WI38 (cell line): Measurements from ENCODE around the gene ARHGEF10L.
A peak's percentile ranks its signal among the peaks of the same experiment; 100 is the strongest.

ENCODE experiments used
- H3K4me3 ChIP-seq: 2 replicates; pipeline ENCODE4 v1.5.1; 2011; ENCODE audit warnings: low read depth, mild to moderate bottlenecking, control low read depth, low read length
- TF ChIP-seq, protein P1 (sequence below): IDR thresholded peaks from 2 replicates; pipeline ENCODE4 v1.5.1; 2012; ENCODE audit warnings: low read depth, mild to moderate bottlenecking, control low read depth, low read length

ARHGEF10L gene

GRCh38 chr1:17645068-17645911 lies 105.8 kb downstream of the ARHGEF10L start:
- TF ChIP-seq, protein P1, sequence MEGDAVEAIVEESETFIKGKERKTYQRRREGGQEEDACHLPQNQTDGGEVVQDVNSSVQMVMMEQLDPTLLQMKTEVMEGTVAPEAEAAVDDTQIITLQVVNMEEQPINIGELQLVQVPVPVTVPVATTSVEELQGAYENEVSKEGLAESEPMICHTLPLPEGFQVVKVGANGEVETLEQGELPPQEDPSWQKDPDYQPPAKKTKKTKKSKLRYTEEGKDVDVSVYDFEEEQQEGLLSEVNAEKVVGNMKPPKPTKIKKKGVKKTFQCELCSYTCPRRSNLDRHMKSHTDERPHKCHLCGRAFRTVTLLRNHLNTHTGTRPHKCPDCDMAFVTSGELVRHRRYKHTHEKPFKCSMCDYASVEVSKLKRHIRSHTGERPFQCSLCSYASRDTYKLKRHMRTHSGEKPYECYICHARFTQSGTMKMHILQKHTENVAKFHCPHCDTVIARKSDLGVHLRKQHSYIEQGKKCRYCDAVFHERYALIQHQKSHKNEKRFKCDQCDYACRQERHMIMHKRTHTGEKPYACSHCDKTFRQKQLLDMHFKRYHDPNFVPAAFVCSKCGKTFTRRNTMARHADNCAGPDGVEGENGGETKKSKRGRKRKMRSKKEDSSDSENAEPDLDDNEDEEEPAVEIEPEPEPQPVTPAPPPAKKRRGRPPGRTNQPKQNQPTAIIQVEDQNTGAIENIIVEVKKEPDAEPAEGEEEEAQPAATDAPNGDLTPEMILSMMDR: no peak
- no peak overlapping the region for H3K4me3 ChIP-seq

GRCh38 chr1:17646444-17647280 lies 107.2 kb downstream of the ARHGEF10L start:
- TF ChIP-seq, protein P1: no peak
- H3K4me3 ChIP-seq: no peak overlapping the region

- no peak overlapping the region for H3K4me3 ChIP-seq
- TF ChIP-seq, protein P1: no peak
Measured at GRCh38 chr1:17648457-17649145, 109.1 kb downstream of the ARHGEF10L start.

GRCh38 chr1:17649371-17650106 lies 110.0 kb downstream of the ARHGEF10L start:
- TF ChIP-seq, protein P1: no peak
- H3K4me3 ChIP-seq: no peak overlapping the region

DNA sequence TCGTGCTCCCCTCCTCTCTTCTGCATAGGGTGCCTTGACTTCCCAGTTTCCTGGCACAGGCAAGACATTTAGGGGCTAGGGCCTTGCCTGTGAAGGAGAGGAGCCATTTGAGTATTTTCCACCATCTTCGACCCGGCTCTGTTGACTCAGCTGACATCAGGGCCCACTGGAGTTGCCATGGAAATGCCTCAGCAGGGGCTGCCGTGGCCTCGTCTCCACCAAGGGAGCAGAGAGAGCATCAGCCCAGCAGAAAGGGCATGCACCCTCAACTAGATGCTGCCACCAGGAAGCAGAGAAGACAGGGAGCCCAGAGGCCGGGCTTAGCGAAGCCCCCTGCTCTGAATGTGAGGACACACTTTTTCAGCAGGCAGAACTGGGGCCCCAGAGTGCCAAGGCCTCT lies 113.8 kb downstream of the ARHGEF10L start:
- TF ChIP-seq, protein P1: no peak
- H3K4me3 ChIP-seq: no peak overlapping the region

GRCh38 chr1:17653728-17654351 lies 114.3 kb downstream of the ARHGEF10L start:
- no peak overlapping the region for H3K4me3 ChIP-seq
- TF ChIP-seq, protein P1: peak; percentile 75
